ENCODE results near the gene RIPPLY2.

GRCh38 chr6:83846291-83846690 lies 6.9 kb upstream of the RIPPLY2 start:
- TF ChIP-seq POLR2AphosphoS5 (IDR thresholded peaks at IDR 0.05; ENCODE audit: low read depth, low read length) (no peak), SIN3A (IDR thresholded peaks at IDR 0.05; ENCODE audit: borderline replicate concordance, insufficient read depth, low read length) (no peak), TAF1 (IDR thresholded peaks at IDR 0.05; ENCODE audit: borderline replicate concordance, insufficient read depth, low read length) (no peak), REST (IDR thresholded peaks at IDR 0.05; ENCODE audit: insufficient read depth in 1 of 2, low read depth in 2 of 2, low read length in 2 of 2) (no peak), FOXP2 (optimal IDR thresholded peaks at IDR 0.05; ENCODE audit: borderline replicate concordance, extremely low read depth, extremely low read length, insufficient read depth) (no peak)
